H1 (cell line): Measurements from ENCODE around the gene SMAD6.

Source experiments
- CBX8 ChIP-seq: fragments of 300-800, 300-1000 bp; sonication (generic); IDR thresholded peaks from 2 replicates; pipeline ENCODE4 v1.7.1; 2016; ENCODE audit warnings: low read depth, low read length, borderline replicate concordance
- CEBPB ChIP-seq: IDR thresholded peaks from 2 replicates; pipeline ENCODE4 v1.6.1; 2012; ENCODE audit warnings: low read depth, low read length
- CHD1 ChIP-seq: IDR thresholded peaks from 2 replicates; pipeline ENCODE4 v1.6.1; 2012; ENCODE audit warnings: low read depth, low read length, improper control_type of control experiment
- CTCF ChIP-seq, 3 experiments: IDR thresholded peaks; 1 replicate in 2 of 3; 2 replicates in 1 of 3; pipeline versions ENCODE4 v1.5.1 to v1.6.1; 2011; ENCODE audit warnings: low read length in 3 of 3, mild to moderate bottlenecking in 3 of 3, inconsistent platforms in 2 of 3, low read depth in 1 of 3, moderate library complexity in 1 of 3; ENCODE audit not compliant: insufficient read depth in 1 of 3; ENCODE audit errors: control extremely low read depth in 1 of 3
- EZH2 ChIP-seq: fragments of 200-600 bp; sonication (generic); IDR thresholded peaks from 2 replicates; pipeline ENCODE4 v1.7.1; 2012; ENCODE audit warnings: low read depth, mild to moderate bottlenecking, moderate library complexity, low read length, inconsistent platforms; ENCODE audit not compliant: severe bottlenecking
- GTF2F1 ChIP-seq: IDR thresholded peaks from 2 replicates; pipeline ENCODE4 v1.6.1; 2012; ENCODE audit warnings: low read depth, low read length, improper control_type of control experiment, borderline replicate concordance
- HDAC2 ChIP-seq, 2 experiments: fragments of 300-600 bp in 1 of 2; sonication (generic) in 1 of 2; IDR thresholded peaks; 2 replicates each; pipeline ENCODE4 v1.6.1; 2011 to 2012; ENCODE audit warnings: low read depth in 2 of 2, low read length in 2 of 2, mild to moderate bottlenecking in 2 of 2, moderate library complexity in 2 of 2, borderline replicate concordance in 1 of 2, inconsistent platforms in 1 of 2
- MAFK ChIP-seq: IDR thresholded peaks from 2 replicates; pipeline ENCODE4 v1.6.1; 2012; ENCODE audit warnings: low read depth, mild to moderate bottlenecking, improper control_type of control experiment, low read length
- MAX ChIP-seq: IDR thresholded peaks from 2 replicates; pipeline ENCODE4 v1.6.1; 2012; ENCODE audit warnings: inconsistent platforms
- NRF1 ChIP-seq: IDR thresholded peaks from 2 replicates; pipeline ENCODE4 v1.6.1; 2011; ENCODE audit warnings: mild to moderate bottlenecking, low read depth, low read length, improper control_type of control experiment
- POLR2A ChIP-seq, 2 experiments: IDR thresholded peaks; 1 replicate in 1 of 2; 2 replicates in 1 of 2; pipeline ENCODE4 v1.6.1; 2011; ENCODE audit warnings: low read depth in 2 of 2, low read length in 2 of 2, mild to moderate bottlenecking in 2 of 2; ENCODE audit errors: control extremely low read depth in 1 of 2
- RAD21 ChIP-seq, 2 experiments: IDR thresholded peaks in 1 of 2; conservative IDR thresholded peaks in 1 of 2; 2 replicates each; pipeline ENCODE4 v1.6.1; 2011; ENCODE audit warnings: low read depth in 2 of 2, low read length in 2 of 2, improper control_type of control experiment in 1 of 2, inconsistent platforms in 1 of 2, mild to moderate bottlenecking in 1 of 2, moderate library complexity in 1 of 2
- SP4 ChIP-seq: IDR thresholded peaks from 2 replicates; pipeline ENCODE4 v1.6.1; 2012; ENCODE audit warnings: low read length, inconsistent platforms
- TAF1 ChIP-seq: IDR thresholded peaks from 2 replicates; pipeline ENCODE4 v1.6.1; 2011; ENCODE audit warnings: mild to moderate bottlenecking, low read depth, low read length

DNA sequence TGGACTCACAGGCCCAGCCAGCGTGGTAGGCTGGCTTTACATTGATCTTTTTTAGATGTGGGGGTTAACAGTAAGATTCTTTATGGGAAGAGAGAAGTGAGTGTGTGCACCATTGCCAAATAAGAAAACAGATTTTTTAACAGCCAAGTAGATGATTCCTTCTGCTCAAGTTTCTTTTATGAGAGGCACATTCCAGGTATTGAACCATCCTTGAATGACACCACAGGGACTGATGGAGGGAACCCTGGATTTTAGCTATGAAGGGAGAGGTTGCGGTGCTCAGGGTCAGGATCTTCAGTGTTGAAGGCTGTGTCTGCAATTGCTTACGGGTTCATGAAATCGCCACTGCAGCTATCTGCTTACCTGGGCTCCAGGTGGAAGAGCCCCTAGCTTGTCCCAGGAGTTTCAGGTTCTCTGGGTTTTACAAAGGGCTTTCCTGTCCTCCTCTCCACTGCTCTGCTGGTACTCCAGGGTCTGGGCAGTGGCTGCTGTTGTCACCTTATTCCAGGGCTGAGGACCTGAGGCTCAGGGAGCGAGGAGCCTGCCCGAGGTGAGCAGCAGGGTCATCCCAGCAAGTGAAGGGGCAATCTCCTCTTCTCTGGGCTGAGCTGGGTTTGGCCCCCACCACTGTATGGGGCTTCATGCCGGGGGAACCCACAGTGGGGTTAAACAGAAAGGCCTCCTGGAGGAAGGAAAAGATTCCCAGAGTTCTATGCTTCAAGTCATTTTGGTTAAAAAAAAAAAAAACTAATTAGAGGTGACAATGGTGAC is 53.4 kb downstream of the SMAD6 start:
- TF ChIP-seq GTF2F1 (no peak), CBX8 (no peak), RAD21 (IDR thresholded peaks at IDR 0.05 in 1 of 2, conservative IDR thresholded peaks at IDR 0.05 in 1 of 2; ENCODE audit: low read depth in 2 of 2, low read length in 2 of 2) (no peak), CTCF (IDR thresholded peaks at IDR 0.05; ENCODE audit: control extremely low read depth in 1 of 3, insufficient read depth in 1 of 3, low read depth in 1 of 3, low read length in 3 of 3) (no peak), CHD1 (no peak), MAFK (no peak), NRF1 (no peak), POLR2A (IDR thresholded peaks at IDR 0.05; ENCODE audit: control extremely low read depth in 1 of 2, low read depth in 2 of 2, low read length in 2 of 2) (no peak), MAX (no peak), CEBPB (no peak), HDAC2 (IDR thresholded peaks at IDR 0.05; ENCODE audit: borderline replicate concordance in 1 of 2, low read depth in 2 of 2, low read length in 2 of 2) (no peak), EZH2 (no peak), TAF1 (no peak), SP4 (no peak)
